LNCaP clone FGC (cell line): Measurements from ENCODE around the gene UBE3C.

Experiments
- DNase-seq: peaks from one replicate; pipeline ENCODE4 v3.0.0-alpha.2; 2011; ENCODE audit warnings: low read depth
- H3K4me3 ChIP-seq: 2 replicates; pipeline ENCODE4 v1.5.1; 2011; ENCODE audit warnings: mild to moderate bottlenecking, low read depth, low read length, control low read depth
- CTCF ChIP-seq: IDR thresholded peaks from 2 replicates; pipeline ENCODE4 v1.5.1; 2012; ENCODE audit warnings: mild to moderate bottlenecking; ENCODE audit not compliant: control insufficient read depth, insufficient read depth; ENCODE audit errors: extremely low read depth

Gene UBE3C

GRCh38 chr7:157177333-157177982 lies 38.7 kb downstream of the UBE3C start:
- no peak overlapping the region for H3K4me3 ChIP-seq
- TF ChIP-seq CTCF, result no peak
- DNase-seq, result no peak

GRCh38 chr7:157177983-157178381 lies 39.3 kb downstream of the UBE3C start:
- no peak for DNase-seq
- TF ChIP-seq CTCF, result no peak
- H3K4me3 ChIP-seq, result no peak overlapping the region

- no peak for TF ChIP-seq CTCF
- H3K4me3 ChIP-seq, result no peak overlapping the region
- no peak for DNase-seq
These were observed 45.1 kb downstream of the UBE3C start for GRCh38 chr7:157183832-157184231.

GRCh38 chr7:157188091-157188665 lies 49.5 kb downstream of the UBE3C start:
- H3K4me3 ChIP-seq, result no peak overlapping the region
- TF ChIP-seq CTCF, result no peak
- DNase-seq, result no peak

GRCh38 chr7:157189405-157189804 lies 50.7 kb downstream of the UBE3C start:
- no peak for DNase-seq

GRCh38 chr7:157192861-157193260 lies 54.1 kb downstream of the UBE3C start:
- no peak for TF ChIP-seq CTCF

More at GRCh38 chr7:157189405-157189804, 50.7 kb downstream of the UBE3C start:
- TF ChIP-seq CTCF, result no peak
- no peak overlapping the region for H3K4me3 ChIP-seq

GRCh38 chr7:157193274-157193673 lies 54.5 kb downstream of the UBE3C start:
- DNase-seq, result no peak
- H3K4me3 ChIP-seq, result no peak overlapping the region

More at GRCh38 chr7:157192861-157193260, 54.1 kb downstream of the UBE3C start:
- DNase-seq, result no peak
- no peak overlapping the region for H3K4me3 ChIP-seq

More at GRCh38 chr7:157193274-157193673, 54.5 kb downstream of the UBE3C start:
- TF ChIP-seq CTCF, result no peak
